DND-41 (cell line): ENCODE results near the gene VEGFA.

Experiments
- ATAC-seq: fragments of 200-7000 bp; cut with Tn5 transposase; 3 replicates; pipeline ENCODE4 v1.9.1; 2021; ENCODE audit warnings: low read depth; ENCODE audit not compliant: insufficient read depth
- DNase-seq: peaks from one replicate; pipeline ENCODE4 v3.0.0-alpha.2; 2020
- H2AFZ ChIP-seq: 2 replicates; pipeline ENCODE4 v1.6.0; 2012; ENCODE audit warnings: low read depth, low read length
- H3K27ac ChIP-seq: 2 replicates; pipeline ENCODE4 v1.5.1; 2012; ENCODE audit warnings: low read length, inconsistent platforms
- H3K27me3 ChIP-seq: fragments of 200-600 bp; sonication (generic); 2 replicates; pipeline ENCODE4 v1.6.0; 2012; ENCODE audit warnings: low read length, mild to moderate bottlenecking, inconsistent platforms; ENCODE audit not compliant: insufficient read depth, poor library complexity
- H3K36me3 ChIP-seq: 2 replicates; pipeline ENCODE4 v1.5.1; 2012; ENCODE audit warnings: low read length, inconsistent platforms; ENCODE audit not compliant: insufficient read depth
- H3K4me1 ChIP-seq: 2 replicates; pipeline ENCODE4 v1.5.1; 2012; ENCODE audit warnings: mild to moderate bottlenecking, low read length; ENCODE audit not compliant: insufficient read depth
- H3K4me2 ChIP-seq: 2 replicates; pipeline ENCODE4 v1.6.0; 2012; ENCODE audit warnings: mild to moderate bottlenecking, moderate library complexity, low read length, inconsistent platforms; ENCODE audit not compliant: insufficient read depth
- H3K4me3 ChIP-seq, 2 experiments: fragments of 200-600 bp in 1 of 2; shearing (Covaris generic) in 1 of 2; 2 replicates each; pipeline ENCODE4 v1.5.1; 2012 to 2016; ENCODE audit warnings: inconsistent platforms in 2 of 2, low read length in 2 of 2, mild to moderate bottlenecking in 2 of 2, low read depth in 1 of 2, moderate library complexity in 1 of 2
- H3K79me2 ChIP-seq: 2 replicates; pipeline ENCODE4 v1.6.0; 2012; ENCODE audit warnings: low read length, inconsistent platforms; ENCODE audit not compliant: insufficient read depth
- H3K9ac ChIP-seq: 2 replicates; pipeline ENCODE4 v1.6.0; 2012; ENCODE audit warnings: low read depth, mild to moderate bottlenecking, inconsistent platforms, low read length, moderate library complexity
- H3K9me3 ChIP-seq: 2 replicates; pipeline ENCODE4 v1.5.1; 2012; ENCODE audit warnings: low read length, moderate library complexity, mild to moderate bottlenecking, inconsistent platforms; ENCODE audit not compliant: insufficient read depth, severe bottlenecking
- H4K20me1 ChIP-seq: 2 replicates; pipeline ENCODE4 v1.6.0; 2012; ENCODE audit warnings: low read length; ENCODE audit not compliant: insufficient read depth
- CTCF ChIP-seq: IDR thresholded peaks from 2 replicates; pipeline ENCODE4 v1.5.1; 2012; ENCODE audit warnings: borderline replicate concordance, low read length, moderate library complexity, mild to moderate bottlenecking; ENCODE audit not compliant: poor library complexity, severe bottlenecking; ENCODE audit errors: extremely low read depth
- EZH2 ChIP-seq: IDR thresholded peaks from 3 replicates; pipeline ENCODE4 v1.6.1; 2012; ENCODE audit warnings: borderline replicate concordance, low read depth, mild to moderate bottlenecking, moderate library complexity, low read length, inconsistent platforms; ENCODE audit not compliant: severe bottlenecking

Gene VEGFA

GRCh38 chr6:43737272-43738081 lies 32.5 kb upstream of the VEGFA start:
- H3K36me3 ChIP-seq: no peaks in the 10 kb centered on the region
- no peak overlapping the region for H3K27ac ChIP-seq
- H3K4me1 ChIP-seq: no peaks in the 10 kb centered on the region
- H3K4me2 ChIP-seq: no peak overlapping the region
- DNase-seq (no peak), ATAC-seq (no peak)
- no peaks in the 10 kb centered on the region for H3K79me2 ChIP-seq
- TF ChIP-seq EZH2: no peak
- TF ChIP-seq CTCF: no peak
- H3K9ac ChIP-seq: no peak overlapping the region
- H3K9me3 ChIP-seq: no peaks in the 10 kb centered on the region
- no peaks in the 10 kb centered on the region for H4K20me1 ChIP-seq
- H3K4me3 ChIP-seq: no peak overlapping the region
- no peaks in the 10 kb centered on the region for H3K27me3 ChIP-seq
- H2AFZ ChIP-seq: no peak overlapping the region

- Histone ChIP-seq H3K36me3 (no peaks in the 10 kb centered on the region), H3K9ac (no peak overlapping the region), H3K79me2 (no peaks in the 10 kb centered on the region), H4K20me1 (0 out of 2 replicates have a peak, but pooled peaks cover 2% of the 10 kb centered on the region), H3K4me2 (no peak overlapping the region), H3K4me1 (no peaks in the 10 kb centered on the region), H3K4me3 (no peak overlapping the region), H2AFZ (no peak overlapping the region), H3K27me3 (peaks cover 3% of the 10 kb centered on the region), H3K27ac (no peak overlapping the region), H3K9me3 (no peaks in the 10 kb centered on the region)
- TF ChIP-seq CTCF (no peak), EZH2 (no peak)
- no peak for ATAC-seq
- no peak for DNase-seq
These were observed 31.7 kb upstream of the VEGFA start for GRCh38 chr6:43738267-43738676.

- no peak for TF ChIP-seq EZH2
- no peak for TF ChIP-seq CTCF
- ATAC-seq: no peak
These were observed 31.0 kb upstream of the VEGFA start for GRCh38 chr6:43738877-43739641.

More at GRCh38 chr6:43738877-43739641, 31.0 kb upstream of the VEGFA start:
- no peak overlapping the region for H3K4me3 ChIP-seq
- no peak overlapping the region for H3K4me2 ChIP-seq
- no peaks in the 10 kb centered on the region for H3K9me3 ChIP-seq
- H3K27ac ChIP-seq: no peak overlapping the region
- no peak overlapping the region for H3K9ac ChIP-seq
- H3K79me2 ChIP-seq: no peaks in the 10 kb centered on the region
- H3K27me3 ChIP-seq: peaks cover 3% of the 10 kb centered on the region
- H3K36me3 ChIP-seq: no peaks in the 10 kb centered on the region
- DNase-seq: no peak
- no peaks in the 10 kb centered on the region for H3K4me1 ChIP-seq
- no peak overlapping the region for H2AFZ ChIP-seq
- 0 out of 2 replicates have a peak, but pooled peaks cover 3% of the 10 kb centered on the region for H4K20me1 ChIP-seq
